Urothelium cell line (cell line): ENCODE results near the gene TPO.
"Not testable (repeated sequence)": the region's sequence is repeated elsewhere in the genome, so short reads cannot be mapped to it uniquely, and the experiment has no call there.

ENCODE experiments used
- DNase-seq: peaks from one replicate; pipeline ENCODE4 v3.0.0; 2011; ENCODE audit warnings: low spot score, mixed read lengths
- FAIRE-seq: peaks from 2 replicates; lab custom pipeline; 2011; peaks lifted over from hg19 to GRCh38; lab: Jason Lieb, UNC

The TPO gene

GRCh38 chr2:1498176-1498575 lies 84.9 kb downstream of the TPO start:
- DNase-seq: no peak
- FAIRE-seq: no peak

- DNase-seq (no peak), FAIRE-seq (no peak)
Measured at GRCh38 chr2:1499033-1499795, 86.0 kb downstream of the TPO start.

- DNase-seq: no peak
- FAIRE-seq: no peak
Measured at GRCh38 chr2:1501038-1501851, 88.0 kb downstream of the TPO start.

GRCh38 chr2:1501991-1502390 lies 88.7 kb downstream of the TPO start:
- FAIRE-seq (no peak), DNase-seq (no peak)

GRCh38 chr2:1502891-1503304 lies 89.6 kb downstream of the TPO start:
- DNase-seq: no peak
- FAIRE-seq: no peak

GRCh38 chr2:1503471-1504310 lies 90.4 kb downstream of the TPO start:
- FAIRE-seq: no peak
- no peak for DNase-seq

- FAIRE-seq (no peak), DNase-seq (no peak)
Measured at GRCh38 chr2:1504311-1504750, 91.1 kb downstream of the TPO start.

GRCh38 chr2:1505031-1505441 lies 91.8 kb downstream of the TPO start:
- DNase-seq: no peak
- no peak for FAIRE-seq

- DNase-seq: no peak
Measured at GRCh38 chr2:1509271-1510065, 96.2 kb downstream of the TPO start.

GRCh38 chr2:1510176-1510575 lies 96.9 kb downstream of the TPO start:
- FAIRE-seq: no peak
- DNase-seq: no peak

More at GRCh38 chr2:1509271-1510065, 96.2 kb downstream of the TPO start:
- FAIRE-seq: no peak

- DNase-seq: no peak
Measured at GRCh38 chr2:1511455-1511854, 98.2 kb downstream of the TPO start.

GRCh38 chr2:1512321-1513289 lies 99.3 kb downstream of the TPO start:
- DNase-seq (no peak), FAIRE-seq (no peak)

More at GRCh38 chr2:1511455-1511854, 98.2 kb downstream of the TPO start:
- FAIRE-seq: no peak

- no peak for FAIRE-seq
Measured at GRCh38 chr2:1514391-1515072, 101.3 kb downstream of the TPO start.

GRCh38 chr2:1515073-1515430 lies 101.8 kb downstream of the TPO start:
- no peak for DNase-seq
- FAIRE-seq: no peak

More at GRCh38 chr2:1514391-1515072, 101.3 kb downstream of the TPO start:
- no peak for DNase-seq

GRCh38 chr2:1515986-1516797 lies 102.9 kb downstream of the TPO start:
- FAIRE-seq (no peak), DNase-seq (no peak)

- no peak for DNase-seq
- FAIRE-seq: no peak
Measured at GRCh38 chr2:1516798-1517060, 103.5 kb downstream of the TPO start.

GRCh38 chr2:1517291-1517690 lies 104.0 kb downstream of the TPO start:
- not testable (repeated sequence) for FAIRE-seq, DNase-seq

GRCh38 chr2:1517786-1518185 lies 104.5 kb downstream of the TPO start:
- no peak for DNase-seq
- no peak for FAIRE-seq
